HS-27A (cell line): Measurements from ENCODE around the gene BACE1.
A peak's percentile ranks its signal among the peaks of the same experiment; 100 is the strongest.
"Not testable (repeated sequence)": the region's sequence is repeated elsewhere in the genome, so short reads cannot be mapped to it uniquely, and the experiment has no call there.

Experiments
- DNase-seq: peaks from one replicate; pipeline ENCODE4 v3.0.0-alpha.2; 2012; ENCODE audit warnings: low read depth, missing footprints

The BACE1 gene

DNA sequence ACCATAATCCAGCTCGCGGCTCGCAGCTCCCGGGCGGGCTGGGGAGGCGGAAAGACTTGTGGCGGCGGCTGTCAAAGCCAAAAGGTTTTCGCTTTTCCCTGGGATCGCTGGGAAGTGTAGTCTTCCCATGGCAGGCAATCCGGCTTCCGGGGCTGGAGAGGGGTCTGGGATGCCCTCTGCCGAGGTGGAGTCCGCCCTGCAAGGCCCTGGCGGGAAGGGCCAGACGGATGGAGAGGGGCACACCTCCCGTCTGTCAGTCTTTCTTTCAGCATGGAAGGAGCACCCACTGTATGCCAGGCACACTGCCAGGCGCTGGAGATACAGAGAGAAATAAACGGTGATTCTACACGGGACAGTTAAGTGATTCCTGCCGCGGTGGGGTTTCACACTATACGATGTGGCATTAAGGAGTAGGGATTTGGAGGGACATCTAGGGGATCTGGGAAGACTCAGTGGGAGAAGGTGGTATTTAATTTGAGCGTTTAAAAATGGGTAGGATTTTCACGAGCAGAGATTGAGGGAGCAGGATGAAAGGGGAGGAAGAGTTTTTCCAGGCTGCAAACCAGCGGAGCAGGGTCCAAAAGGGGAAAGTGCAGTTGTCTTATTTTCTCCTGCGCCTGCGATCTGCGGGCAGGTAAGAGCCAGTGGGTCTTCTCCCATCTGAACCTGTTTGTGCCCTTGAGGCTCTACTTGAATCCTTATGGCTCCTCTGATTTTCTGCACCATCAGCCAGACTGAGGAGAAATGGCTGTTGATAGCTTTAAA lies at the start of gene BACE1:
BACE1 (minus strand) TSS at position 60 of the 765 bp plus-strand sequence. CDS start 461 bp downstream, outside the sequence.
- peak; percentile 48 for DNase-seq

DNA sequence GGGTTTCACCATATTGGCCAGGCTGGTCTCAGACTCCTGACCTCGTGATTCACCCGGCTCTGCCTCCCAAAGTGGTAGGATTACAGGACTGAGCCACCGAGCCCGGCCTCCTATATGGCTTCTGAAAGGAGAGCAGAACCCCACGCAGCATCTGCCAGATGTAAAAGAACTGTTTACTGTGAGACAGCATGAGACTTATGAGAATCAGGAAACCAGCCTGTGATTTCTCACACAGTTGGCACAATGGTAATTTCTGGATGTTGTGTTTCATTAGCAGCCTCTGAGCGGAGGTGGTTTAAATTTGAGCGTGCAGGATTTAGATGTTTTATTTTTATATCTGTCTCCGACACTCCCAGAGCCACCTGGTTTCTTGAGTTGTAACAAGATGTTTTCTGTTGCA lies 45.4 kb upstream of the BACE1 start:
- no peak for DNase-seq

DNA sequence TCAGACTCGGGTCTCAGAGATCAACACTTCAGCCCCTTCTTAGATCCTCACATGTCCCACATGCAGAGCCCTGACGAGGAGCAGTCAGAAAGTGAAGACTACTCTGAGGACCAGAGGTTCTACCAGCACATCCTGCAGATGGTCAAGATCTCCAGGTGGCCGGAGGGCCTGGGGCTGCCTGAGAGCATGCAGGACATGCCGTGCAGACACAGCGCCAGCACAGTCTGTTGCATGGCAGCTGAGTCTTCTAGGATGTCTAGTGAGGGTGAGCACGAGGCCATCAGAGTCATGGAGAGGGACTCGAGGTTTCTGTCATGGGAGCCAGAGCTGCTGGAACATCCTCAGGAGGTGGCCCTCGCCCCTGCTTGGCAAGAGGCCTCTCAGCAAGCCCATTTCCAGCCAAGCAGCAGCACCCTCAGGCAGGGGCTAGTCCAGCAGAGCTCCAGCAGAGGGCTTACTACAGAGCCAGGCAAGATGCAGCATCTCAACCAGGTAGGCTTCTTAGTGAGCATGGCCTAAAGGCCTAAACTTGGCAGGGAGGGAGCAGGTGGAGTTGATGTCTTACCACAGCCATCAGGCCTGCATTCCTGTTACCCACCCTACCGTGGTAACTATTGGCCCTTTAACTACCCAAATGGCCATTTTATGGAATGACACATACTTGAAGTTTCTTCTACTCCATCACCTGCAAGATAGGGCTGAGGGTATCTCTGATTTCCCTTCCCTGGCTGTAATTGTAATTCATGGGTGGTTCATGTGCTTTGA lies 40.3 kb upstream of the BACE1 start:
- DNase-seq = no peak

DNA sequence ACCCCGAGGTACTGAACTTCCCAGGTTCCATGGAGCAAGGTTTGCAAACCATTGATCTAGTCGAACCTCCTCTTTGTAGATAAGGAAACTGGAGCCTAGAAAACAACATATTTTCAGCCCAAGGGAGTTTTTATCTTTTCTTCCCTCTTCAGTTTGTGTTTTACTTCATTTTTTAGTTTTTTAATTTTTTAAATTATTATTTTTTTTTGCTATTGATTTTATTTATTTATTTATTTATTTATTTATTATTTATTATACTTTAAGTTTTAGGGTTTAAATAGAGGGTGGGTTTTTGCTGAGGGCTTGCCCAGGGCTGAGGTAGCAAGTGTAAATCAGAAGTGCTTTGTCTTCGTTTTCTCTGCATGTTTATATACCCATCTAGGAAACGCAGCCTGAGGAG lies 38.5 kb upstream of the BACE1 start:
- DNase-seq = no peak

DNA sequence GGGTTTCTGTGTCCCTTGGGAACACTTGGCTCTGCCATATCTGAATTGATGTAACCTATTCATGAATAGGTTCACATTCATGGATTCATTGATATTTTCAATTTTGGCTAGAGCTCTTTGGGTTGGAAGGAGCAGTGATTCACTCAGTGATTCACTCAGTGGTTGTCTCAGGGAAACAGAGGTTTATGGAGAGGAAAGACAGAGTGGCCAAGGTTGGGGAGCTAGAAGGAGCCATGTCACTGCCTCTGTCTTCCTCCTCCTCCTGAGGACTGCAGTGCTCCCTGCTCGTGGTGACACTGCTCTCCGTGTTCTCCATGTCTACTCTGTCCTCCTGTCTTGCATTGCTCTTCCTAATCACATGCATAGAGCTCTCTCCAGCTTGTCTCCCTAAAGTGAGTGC lies 29.0 kb upstream of the BACE1 start:
- no peak for DNase-seq

DNA sequence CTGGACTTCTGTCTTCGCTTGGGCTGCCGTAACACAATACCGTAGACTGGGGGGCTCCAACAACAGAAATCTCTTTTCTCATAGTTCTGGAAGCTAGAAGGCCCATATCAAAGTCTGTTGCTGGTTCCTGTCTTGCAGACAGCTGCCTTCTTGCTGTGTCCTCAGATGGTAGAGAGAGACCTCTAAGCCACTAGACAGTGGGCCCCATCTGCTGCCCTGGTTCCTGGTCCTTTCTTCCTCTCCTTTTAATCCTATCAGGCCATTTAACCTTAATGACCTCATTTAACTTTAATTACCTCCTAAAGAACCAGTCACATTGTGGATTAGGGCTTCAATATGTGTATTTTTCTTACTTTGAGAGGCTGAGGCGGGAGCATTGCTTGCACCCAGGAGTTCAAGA lies 21.0 kb upstream of the BACE1 start:
- DNase-seq = no peak

DNA sequence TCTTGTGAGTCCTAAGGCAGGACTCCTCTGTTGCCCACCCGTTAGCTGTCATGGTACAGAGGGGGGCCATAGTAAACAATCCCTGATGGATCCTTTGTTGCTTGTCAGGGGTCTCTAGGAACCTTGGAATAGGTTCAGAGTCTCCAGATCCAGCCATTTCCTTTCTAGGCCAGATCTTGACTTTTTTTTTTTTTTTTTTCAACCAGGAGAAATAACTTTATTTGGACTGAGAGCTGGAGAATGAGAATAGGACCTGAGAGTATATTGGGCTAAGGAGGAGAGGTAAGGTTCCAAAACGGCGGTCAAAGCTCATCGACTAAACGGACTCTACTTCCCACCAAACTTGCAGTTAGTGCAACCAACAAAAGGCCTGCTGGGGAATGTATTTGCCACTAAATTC lies 19.3 kb upstream of the BACE1 start:
- no peak for DNase-seq

DNA sequence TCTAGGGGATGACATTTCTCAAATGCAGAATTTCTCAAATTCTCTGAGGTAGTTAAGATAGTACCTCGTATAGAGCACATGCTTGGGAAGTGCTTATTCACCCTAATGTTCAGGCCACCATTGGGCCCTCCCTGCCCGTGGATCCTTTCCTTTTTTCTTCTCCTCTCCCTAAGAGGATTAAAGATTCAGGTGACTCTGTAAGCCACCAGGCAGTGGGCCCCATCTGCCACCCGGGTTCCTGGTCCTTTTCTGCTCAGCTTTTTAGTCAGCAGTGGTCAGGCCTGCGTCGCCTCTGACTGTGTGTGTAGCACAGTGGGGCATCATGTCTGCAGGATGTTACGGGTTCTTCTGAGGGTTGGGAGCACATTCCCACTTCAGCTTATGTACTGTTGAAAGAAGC lies 18.8 kb upstream of the BACE1 start:
- no peak for DNase-seq

DNA sequence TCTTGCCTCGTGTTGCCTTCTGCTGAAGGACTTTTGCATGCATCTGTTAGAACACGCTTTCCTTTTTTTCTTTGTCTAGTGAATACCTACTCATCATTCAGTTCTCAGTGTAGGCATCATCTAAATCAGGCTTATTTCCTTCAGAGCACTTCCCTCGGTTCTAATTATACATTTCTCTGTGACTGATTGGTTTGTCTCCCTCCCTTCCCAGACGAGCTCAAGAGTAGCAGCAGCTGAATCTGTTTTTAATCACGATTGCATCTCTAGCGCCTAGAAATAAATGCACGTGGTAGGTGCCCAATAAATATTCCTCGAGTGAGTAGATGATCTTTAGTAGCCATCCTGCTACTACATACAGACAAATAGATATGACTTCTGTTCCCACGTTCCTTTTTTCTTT lies 17.9 kb upstream of the BACE1 start:
- no peak for DNase-seq

DNA sequence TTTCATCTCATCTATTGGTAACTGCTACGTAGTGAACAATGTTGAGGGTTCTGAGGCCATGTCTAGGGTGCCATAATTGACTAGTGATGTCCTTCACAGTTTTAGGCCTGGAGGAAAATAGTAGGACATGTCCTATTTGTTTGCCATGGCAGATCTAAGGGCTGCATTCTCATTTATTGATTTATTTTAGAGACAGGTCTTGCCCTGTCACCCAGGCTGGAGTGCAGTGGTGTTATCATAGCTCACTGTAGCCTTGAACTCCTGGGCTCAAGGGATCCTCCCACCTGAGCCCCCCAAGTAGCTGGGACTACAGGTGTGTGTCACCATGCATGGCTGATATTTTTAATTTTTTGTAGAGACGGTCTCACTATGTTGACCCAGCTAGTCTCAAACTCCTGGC lies 16.8 kb upstream of the BACE1 start:
- DNase-seq = no peak

DNA sequence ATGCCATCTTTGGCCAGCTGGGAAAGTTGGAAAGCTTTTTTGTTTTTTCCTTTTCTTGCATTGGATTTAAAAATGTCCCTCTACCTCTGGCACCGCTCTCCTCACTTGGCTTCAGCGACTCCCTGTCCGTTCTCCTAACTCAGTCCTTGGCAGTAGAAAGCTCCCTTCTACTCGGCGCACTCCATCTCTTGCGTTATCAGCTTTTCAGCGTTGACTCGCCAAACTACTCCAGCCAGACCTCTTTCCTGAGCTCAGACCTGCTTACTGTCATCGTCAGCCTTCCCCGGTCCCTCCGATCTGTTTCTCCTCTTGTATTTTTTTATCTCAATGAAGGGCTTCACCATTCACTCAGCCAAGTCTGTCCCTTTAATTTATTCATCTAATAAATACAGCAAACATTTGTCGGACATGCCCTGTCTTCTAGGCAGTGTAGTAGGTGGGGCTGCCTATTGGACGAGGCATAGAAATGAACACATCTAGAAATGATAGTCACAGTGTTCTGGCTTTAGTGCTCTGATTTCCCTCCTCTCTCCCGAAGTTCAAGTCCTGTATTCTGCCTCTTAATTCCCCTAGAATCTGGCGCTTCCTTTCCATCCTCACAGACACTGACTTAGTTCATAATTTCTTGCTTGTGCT lies 12.4 kb upstream of the BACE1 start:
- DNase-seq = no peak

DNA sequence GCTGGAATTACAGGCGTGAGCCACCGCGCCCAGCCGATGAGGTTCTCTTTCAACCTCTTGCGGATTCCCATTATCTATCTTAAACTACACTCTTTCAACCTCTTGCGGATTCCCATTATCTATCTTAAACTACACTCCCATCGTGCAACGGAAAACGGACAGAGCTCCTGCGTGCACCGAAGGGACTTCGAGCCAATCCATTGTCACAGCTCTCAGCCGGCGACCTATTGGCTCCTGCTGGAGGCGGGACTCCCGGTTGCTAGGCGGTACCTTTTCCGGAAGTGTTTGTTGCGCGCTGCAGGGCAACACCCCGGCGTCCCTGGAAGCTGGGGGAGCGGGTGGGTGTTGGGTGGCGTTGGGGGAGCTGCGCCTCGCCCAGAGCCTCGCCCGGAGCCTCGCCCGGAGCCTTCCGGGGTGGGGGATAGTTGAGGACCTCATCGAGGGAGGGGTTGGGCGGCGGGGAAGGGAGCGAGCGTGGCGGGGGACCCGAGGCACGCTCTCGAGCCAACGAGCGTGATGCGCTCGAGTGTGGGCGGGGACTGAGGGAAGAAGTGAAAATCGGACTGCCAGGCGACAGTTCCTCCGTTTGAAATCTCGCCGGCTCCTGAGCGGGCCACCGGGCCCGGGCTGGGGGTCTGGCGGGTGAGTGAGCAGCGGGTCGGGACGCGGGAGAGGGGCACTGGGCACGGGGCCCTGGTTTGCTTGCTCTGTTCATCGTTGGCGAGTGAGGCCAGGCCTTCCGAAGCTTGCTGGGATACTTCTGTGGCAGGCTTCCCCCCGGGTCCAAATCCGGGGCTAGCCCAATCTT lies 11.7 kb upstream of the BACE1 start, which contains the start of gene CEP164:
CEP164 (plus strand) TSS at position 288 of the 808 bp plus-strand sequence. CDS start 10,733 bp downstream, outside the sequence.
- DNase-seq = peak; percentile 69

DNA sequence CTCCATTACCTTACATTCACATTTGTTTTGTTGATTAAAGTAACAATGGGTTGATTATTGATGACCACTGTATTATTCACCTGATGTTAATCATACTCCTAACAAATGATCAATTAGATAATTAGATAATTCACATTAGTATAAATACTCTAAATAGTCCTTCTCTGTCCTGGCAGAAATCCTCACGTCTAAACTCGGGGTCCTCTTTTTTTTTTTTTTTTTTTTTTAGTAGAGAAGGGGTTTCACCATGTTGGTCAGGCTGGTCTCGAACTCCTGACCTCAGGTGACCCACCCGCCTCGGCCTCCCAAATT lies 11.2 kb upstream of the BACE1 start:
- not testable (repeated sequence) for DNase-seq

DNA sequence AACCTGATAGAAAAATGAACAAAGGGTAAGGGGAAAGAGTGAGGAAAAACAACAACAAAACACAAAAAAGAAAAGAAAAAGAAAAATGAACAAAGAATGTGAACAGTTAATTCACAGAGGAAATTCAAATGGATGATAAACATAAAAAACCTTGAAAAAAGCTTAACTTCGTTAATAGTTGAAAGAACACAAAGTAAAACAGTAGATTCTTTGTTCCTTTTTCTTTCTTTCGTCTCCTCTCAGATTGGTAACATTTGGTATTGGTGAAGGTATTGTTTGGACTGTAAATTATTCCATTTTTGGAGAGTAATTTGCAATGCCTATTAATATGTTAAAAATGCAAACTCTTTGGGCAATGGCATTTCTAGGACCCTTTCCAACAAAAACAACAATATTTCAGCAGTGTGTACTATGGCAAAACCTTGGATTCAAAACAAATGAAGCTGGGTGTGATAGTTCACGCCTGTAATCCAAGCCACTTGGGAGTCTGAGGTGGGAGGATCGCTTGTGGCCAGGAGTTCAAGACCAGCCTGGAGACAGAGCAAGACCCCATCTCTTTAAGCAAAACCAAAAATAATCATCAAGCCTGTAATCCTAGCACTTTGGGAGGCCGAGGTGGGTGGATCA lies 3.3 kb upstream of the BACE1 start:
- DNase-seq = peak; percentile 41

DNA sequence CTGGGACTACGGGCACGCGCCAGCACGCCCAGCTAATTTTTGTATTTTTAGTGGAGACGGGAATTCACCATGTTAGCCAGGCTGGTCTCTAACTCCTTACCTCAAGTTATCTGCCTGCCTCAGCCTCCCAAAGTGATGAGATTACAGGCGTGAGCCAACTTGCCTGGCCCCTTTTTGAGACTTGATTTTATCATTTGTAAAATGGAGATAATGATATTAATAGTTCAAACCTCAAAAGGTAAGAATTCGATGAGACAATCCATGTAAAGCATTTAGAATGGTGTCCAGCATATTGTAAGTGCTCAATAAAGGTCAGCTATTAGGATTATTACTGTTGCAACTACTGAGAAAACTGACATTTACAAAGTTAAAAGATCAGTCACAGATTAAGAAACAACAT lies 2.7 kb upstream of the BACE1 start:
- no peak for DNase-seq

DNA sequence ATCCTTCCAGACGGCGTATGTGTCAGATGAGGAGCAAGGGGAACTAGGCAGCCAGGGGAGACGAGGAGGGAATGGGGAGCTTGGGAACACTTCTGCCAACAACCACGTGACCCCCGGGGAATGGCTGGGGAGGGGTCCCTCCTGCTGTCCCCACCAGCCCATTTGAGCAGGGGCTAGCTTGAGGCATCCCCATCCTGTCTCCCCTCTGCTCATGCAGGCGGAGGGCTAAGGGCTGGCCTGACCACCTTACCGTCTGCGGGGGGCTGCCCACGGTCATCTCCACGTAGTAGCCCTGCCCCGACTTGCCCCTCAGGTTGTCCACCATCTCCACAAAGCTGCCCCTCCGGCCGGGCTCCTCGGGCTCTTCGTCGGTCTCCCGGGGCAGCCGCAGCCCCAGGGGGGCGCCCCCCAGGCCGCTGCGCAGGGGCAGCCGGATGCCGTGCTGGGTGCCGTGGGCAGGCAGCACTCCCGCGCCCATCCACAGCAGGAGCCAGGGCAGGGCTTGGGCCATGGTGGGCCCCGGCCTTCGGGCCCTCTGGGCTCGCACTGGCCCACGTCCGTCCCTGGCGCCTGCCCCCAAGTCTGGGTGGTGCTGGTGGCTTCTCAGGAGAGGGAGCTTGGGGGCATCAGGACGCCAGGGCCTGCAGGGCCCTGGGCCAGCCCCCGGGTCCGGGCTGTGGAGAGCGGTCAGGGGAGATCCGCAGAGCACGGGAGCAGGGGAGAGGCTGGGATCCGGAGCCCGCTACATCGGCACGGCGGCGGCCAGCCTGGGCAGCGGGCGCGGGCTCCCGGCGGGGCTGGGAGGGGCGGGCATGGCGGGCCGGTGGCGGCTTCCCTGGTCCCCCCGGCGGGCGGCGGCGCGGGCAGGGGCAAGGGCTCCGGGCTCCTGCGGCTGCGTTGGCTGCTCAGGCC lies 515 bp downstream of the BACE1 start:
- DNase-seq = no peak

DNA sequence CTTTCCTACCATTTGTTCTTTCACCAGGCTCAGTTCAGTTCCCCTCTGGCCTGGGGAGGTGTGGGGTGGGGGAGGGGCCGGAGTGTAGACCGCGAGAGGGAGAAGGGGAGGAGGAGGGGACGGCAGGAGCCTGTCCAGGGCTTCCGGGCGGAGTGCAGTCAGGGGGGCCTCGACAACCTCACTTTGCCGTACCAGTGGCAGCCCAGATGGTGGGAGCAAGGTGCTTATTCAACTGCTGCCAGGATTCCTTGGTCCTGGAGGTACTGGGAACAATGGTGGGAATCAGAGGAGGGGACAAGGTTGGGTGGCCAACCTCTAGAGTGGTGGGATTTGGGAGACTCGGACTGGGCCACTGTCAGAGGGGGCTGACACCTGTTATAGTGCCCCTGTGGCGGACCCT lies 1.2 kb downstream of the BACE1 start:
- no peak for DNase-seq

DNA sequence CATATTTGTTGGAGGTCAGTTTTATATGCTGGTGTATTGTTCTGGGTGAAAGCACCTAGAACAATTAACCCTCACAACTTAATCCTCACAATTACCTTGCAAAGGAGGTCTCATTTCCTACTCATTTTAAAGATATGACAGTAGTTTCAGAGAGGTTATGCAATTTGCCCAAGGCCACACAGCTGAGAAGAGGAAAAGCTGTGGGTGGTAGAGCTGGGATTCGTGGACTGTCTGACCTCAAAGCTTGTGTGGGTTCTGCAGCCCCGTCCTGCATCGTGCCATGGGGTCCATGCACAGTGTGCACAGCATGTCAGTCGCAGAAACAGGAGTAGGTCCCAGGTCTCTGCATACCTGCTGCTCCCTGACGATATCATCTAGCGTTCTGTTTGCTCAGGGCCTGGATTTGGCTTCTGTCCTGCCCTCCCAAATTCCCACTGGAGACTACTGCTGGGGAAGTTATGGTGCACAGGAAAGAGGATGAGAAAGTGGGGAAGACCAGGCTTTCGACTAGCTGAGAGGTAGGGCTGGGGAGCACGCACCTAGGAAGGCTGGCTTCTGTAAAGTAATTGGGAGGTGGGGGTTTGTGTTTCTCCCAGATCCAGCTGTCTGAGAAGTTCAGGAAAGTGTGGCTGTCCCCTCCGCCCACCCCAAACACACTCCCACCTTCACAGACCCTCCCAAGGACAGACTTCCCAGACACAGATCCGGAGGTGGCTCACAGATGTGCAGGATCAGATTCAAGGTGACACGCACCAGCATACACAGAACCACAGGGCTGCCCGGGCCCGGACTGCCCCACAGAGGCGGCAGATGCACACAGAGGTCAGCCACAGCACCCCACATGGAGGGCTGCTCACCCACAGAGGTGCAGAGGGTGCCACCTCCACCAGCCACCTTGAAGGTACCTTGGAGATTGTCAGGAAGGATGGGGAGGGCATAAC lies 2.0 kb downstream of the BACE1 start:
- DNase-seq = no peak

DNA sequence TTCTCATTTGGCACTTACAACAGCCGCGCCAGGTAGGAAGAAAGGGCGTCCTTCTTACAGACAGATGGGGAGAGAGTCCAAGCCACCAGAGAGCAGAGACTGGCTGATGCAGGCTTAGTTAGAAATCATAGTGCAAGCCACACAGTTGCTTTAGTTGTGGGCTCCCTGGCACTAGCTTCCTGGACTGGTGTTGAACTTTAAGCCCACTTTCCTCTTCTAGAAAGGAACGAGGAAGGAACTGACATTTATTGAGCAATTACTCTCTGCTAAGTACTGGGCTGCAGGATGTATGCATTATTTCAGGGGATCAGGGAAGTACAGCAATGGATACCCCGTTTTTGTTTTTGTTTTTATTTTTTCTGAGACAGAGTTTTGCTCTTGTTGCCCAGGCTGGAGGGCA lies 3.0 kb downstream of the BACE1 start:
- DNase-seq = no peak

DNA sequence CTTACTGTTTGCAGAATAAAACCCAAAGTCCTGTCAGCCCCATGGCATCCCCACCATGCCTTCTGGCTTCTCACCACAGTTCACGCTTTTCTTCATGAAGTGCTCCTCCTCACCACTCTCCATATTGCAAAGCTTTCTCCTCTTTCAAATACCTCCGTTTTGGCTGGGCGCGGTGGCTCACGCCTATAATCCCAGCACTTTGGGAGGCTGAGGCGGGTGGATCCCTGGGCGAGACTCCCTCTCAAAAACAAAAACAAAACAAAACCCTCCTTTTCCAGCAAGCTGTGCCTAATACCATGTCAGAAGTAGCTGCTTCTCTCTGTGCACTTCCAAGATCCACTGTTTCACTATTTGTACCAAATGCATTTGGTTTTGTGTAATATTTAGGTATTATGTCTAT lies 6.7 kb downstream of the BACE1 start:
- DNase-seq = no peak
